Calu3 (cell line): Measurements from ENCODE around the gene NCK2. TPM values are rescaled to one million over a fixed set of nuclear protein-coding genes. Genes with fewer than 3 reads are reported as not detected.
"Not testable (repeated sequence)": the region's sequence is repeated elsewhere in the genome, so short reads cannot be mapped to it uniquely, and the experiment has no call there.

Experiments used
- BruUV-seq: library from RNA; stranded (reverse); fragments of 400-500 nt; replicated peaks from 2 replicates; lab custom pipeline; 2021; lab: Mats Ljungman, UMichigan
- CTCF ChIA-PET: fragments of 300-600 bp; sonication (Branson Sonifier 250); formaldehyde crosslinking; loops from one replicate; lab custom pipeline; 2022; ENCODE audit warnings: antibody characterized with exemption; lab: Charles Lee
- DNase-seq: peaks from one replicate; pipeline ENCODE4 v3.0.0; 2022
- H3K27ac Mint-ChIP-seq: one replicate; pipeline ENCODE4 v1.8.0; 2022; ENCODE audit warnings: mixed read lengths; ENCODE audit not compliant: unreplicated experiment
- H3K27me3 Mint-ChIP-seq: one replicate; pipeline ENCODE4 v1.8.0; 2022; ENCODE audit warnings: mixed read lengths; ENCODE audit not compliant: unreplicated experiment
- H3K36me3 Mint-ChIP-seq: one replicate; pipeline ENCODE4 v1.8.0; 2022; ENCODE audit warnings: mild to moderate bottlenecking, moderate library complexity, mixed read lengths; ENCODE audit not compliant: insufficient read depth, unreplicated experiment
- H3K4me1 Mint-ChIP-seq: one replicate; pipeline ENCODE4 v1.8.0; 2022; ENCODE audit warnings: mild to moderate bottlenecking, low read depth, mixed read lengths; ENCODE audit not compliant: unreplicated experiment
- H3K4me3 Mint-ChIP-seq: one replicate; pipeline ENCODE4 v1.8.0; 2022; ENCODE audit warnings: mild to moderate bottlenecking, low read depth, moderate library complexity, mixed read lengths; ENCODE audit not compliant: unreplicated experiment
- H3K9me3 Mint-ChIP-seq: one replicate; pipeline ENCODE4 v1.8.0; 2022; ENCODE audit warnings: low read depth, mixed read lengths; ENCODE audit not compliant: unreplicated experiment
- CTCF ChIP-seq: fragments of 200-600 bp; IDR thresholded peaks from one replicate; pipeline ENCODE4 v1.8.0; 2022; ENCODE audit warnings: antibody characterized with exemption; ENCODE audit not compliant: unreplicated experiment
- intact Hi-C: fragments of 100-400 bp; cut with micrococcal nuclease; formaldehyde crosslinking; loops from one replicate; pipeline ENCODE4 v1.10.0; 2022; ENCODE audit not compliant: unreplicated experiment
- total RNA-seq: library from RNA; stranded (reverse); gene quantifications from 2 replicates; pipeline ENCODE4 v1.2.3, GENCODE V29; 2022

Gene NCK2
- total RNA-seq, 1 experiment from 2014 or later, result 88.6 TPM

- peaks cover 2% of the 10 kb centered on the region for H3K9me3 Mint-ChIP-seq
- peaks cover 12% of the 10 kb centered on the region for H3K36me3 Mint-ChIP-seq
- TSS peak; percentile 87 for BruUV-seq
- intact Hi-C loops, result loop anchor here (5.0 kb wide), 1 partner anchor 36 kb away; no protein-coding TSS in a partner anchor
- DNase-seq, result no peak
- no peak for TF ChIP-seq CTCF
- H3K27ac Mint-ChIP-seq, result no peak overlapping the region
- CTCF ChIA-PET, result no interaction called here
- H3K27me3 Mint-ChIP-seq, result no peaks in the 10 kb centered on the region
- H3K4me3 Mint-ChIP-seq, result no peak overlapping the region
- H3K4me1 Mint-ChIP-seq, result peaks cover 13% of the 10 kb centered on the region
Measured at GRCh38 chr2:105893011-105893995, 148.6 kb downstream of the NCK2 start.

- Mint-ChIP-seq H3K27ac (no peak overlapping the region), H3K4me3 (no peak overlapping the region), H3K27me3 (no peaks in the 10 kb centered on the region), H3K9me3 (peaks cover 2% of the 10 kb centered on the region), H3K36me3 (peaks cover 12% of the 10 kb centered on the region), H3K4me1 (peaks cover 10% of the 10 kb centered on the region)
- DNase-seq, result no peak
- no TSS peak for BruUV-seq
- CTCF ChIA-PET, result no interaction called here
- intact Hi-C loops, result loop anchor here (5.0 kb wide), 1 partner anchor 37 kb away; no protein-coding TSS in a partner anchor
- TF ChIP-seq CTCF, result no peak
Measured at GRCh38 chr2:105894327-105894944, 149.7 kb downstream of the NCK2 start.

- Mint-ChIP-seq H3K27ac (no peak overlapping the region), H3K4me1 (peaks cover 3% of the 10 kb centered on the region), H3K27me3 (no peaks in the 10 kb centered on the region), H3K4me3 (no peak overlapping the region), H3K36me3 (peaks cover 12% of the 10 kb centered on the region), H3K9me3 (peaks cover 6% of the 10 kb centered on the region)
- no TSS peak for BruUV-seq
- no peak for TF ChIP-seq CTCF
- no peak for DNase-seq
- CTCF ChIA-PET, result no interaction called here
- intact Hi-C loops, result no loop called here
Measured at GRCh38 chr2:105895990-105896764, 151.5 kb downstream of the NCK2 start.

- Mint-ChIP-seq H3K27ac (no peak overlapping the region), H3K27me3 (no peaks in the 10 kb centered on the region), H3K4me1 (no peaks in the 10 kb centered on the region), H3K4me3 (no peak overlapping the region), H3K36me3 (peaks cover 12% of the 10 kb centered on the region), H3K9me3 (peaks cover 6% of the 10 kb centered on the region)
- intact Hi-C loops, result no loop called here
- DNase-seq, result no peak
- TF ChIP-seq CTCF, result no peak
- BruUV-seq, result no TSS peak
- CTCF ChIA-PET, result no interaction called here
Measured at GRCh38 chr2:105896765-105897163, 152.1 kb downstream of the NCK2 start.

GRCh38 chr2:105897694-105898093 is 153.0 kb downstream of the NCK2 start:
- DNase-seq, CTCF ChIA-PET, H3K4me3 Mint-ChIP-seq, BruUV-seq, intact Hi-C loops, H3K4me1 Mint-ChIP-seq, H3K27me3 Mint-ChIP-seq, H3K9me3 Mint-ChIP-seq, H3K27ac Mint-ChIP-seq: not testable (repeated sequence)
- peaks cover 12% of the 10 kb centered on the region for H3K36me3 Mint-ChIP-seq
